GM19455 (cell line): Measurements from ENCODE around the gene KCNG1.

Experiments
- ATAC-seq: cut with Tn5 transposase; IDR thresholded peaks from one replicate; pipeline ENCODE4 v1.9.1; 2021; ENCODE audit not compliant: unreplicated experiment

The KCNG1 gene

DNA sequence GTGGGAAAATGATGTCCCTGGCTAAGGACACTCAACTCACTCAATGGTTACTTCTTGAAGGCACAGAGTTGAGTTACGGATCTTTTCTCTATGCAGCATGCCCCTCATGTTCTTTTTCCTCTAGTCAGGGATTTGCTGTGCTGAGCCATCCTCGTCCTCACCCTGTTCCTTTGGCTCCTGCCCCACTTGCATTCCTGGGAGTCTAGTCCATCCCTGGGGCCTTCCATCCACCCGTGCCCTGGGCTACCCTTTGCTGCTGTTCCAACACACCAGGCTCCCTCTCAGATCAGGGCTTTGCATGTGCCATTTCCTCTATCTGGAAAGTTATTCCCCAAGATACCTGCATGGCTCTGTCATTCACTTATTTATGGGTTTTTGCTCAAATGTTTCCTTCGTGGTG lies 13.3 kb upstream of the KCNG1 start:
- no peak for ATAC-seq

- no peak for ATAC-seq
Observed at GRCh38 chr20:51034988-51035656, 12.2 kb upstream of the KCNG1 start.

DNA sequence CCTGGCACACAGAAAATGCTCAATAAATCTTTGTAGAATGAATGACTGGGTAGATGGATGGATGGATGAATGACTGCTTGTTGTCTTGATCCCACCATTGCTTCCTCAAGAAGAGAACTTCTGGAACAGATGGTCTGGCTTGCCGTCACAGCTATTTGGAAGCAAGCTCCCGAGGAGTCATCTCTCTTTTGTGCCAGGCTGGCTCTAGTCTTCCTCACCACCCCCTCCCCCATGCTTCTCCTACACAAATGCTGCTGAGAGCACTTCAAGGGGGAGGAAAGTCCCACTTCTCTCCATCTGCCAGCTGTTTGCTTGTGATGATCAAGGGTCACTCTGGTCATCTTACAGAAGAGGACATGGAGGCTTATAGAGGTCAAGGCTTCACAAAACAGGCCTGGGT lies 11.6 kb upstream of the KCNG1 start:
- no peak for ATAC-seq

DNA sequence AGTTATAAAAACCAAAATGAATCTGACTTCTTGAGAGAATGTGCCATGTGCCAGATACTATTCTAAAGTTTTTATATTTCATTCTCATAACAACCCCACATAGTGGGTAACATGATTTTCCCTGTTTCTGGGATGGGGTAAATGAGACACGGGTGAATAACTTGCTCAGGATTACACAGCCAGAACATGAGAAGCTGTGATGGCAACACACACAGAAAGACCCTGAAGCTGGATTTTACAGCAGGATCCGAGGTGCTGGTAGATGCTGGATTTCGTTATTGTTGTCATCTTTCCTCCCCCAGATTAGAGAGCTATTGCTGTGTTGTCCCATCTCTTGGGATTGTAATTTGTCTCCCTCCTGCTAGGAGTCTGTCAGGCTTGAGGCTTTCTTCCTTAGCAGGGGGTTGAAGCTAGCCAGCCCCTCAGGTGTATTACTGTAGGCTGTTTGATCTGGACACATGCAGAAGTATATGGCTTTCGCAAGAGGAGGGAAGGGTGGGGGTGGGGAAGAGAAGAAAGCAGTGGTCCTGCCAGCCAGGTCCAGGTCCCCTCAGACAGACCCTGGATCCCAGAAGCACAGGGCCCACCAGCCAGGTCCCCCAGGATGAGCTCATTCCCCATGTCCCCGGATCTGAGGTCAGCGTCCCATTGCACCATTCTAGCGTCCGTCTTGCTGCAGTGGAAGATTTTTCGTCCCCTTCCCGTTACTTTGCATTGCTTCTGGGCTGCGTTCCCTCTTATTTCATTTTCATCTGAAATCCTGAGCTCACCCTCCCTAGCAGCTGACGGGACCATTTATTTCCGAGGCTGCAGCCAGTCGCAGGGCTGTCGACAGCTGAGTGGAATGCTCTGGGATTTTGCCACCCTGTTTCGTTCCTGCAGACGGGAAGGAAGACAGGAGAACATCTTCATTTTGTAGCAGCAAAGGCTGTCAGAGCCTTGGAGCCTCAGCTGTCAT lies 7.3 kb upstream of the KCNG1 start:
- no peak for ATAC-seq

DNA sequence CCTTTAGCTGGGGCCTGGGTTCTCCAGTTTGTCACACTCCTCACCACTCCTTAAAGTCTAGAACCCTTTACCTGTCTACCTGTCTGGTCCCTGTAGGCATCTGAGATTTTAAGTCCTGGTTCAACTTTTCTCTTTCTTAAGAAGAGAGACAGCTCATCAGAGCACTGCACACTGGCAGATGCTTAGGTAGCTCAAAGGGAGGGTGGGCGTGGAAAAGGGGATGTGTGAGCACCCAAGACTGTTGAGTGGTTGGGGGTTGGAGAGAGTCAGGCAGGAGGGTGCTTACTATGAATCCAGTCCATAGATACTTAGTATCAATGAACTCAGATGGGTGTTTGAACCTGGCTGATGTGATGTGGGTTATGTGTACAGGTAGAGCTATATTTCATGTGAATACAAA lies 6.6 kb upstream of the KCNG1 start:
- ATAC-seq: no peak

- ATAC-seq: no peak
Observed at GRCh38 chr20:51028616-51029212, 5.8 kb upstream of the KCNG1 start.

GRCh38 chr20:51027035-51027795 lies 4.3 kb upstream of the KCNG1 start:
- no peak for ATAC-seq

DNA sequence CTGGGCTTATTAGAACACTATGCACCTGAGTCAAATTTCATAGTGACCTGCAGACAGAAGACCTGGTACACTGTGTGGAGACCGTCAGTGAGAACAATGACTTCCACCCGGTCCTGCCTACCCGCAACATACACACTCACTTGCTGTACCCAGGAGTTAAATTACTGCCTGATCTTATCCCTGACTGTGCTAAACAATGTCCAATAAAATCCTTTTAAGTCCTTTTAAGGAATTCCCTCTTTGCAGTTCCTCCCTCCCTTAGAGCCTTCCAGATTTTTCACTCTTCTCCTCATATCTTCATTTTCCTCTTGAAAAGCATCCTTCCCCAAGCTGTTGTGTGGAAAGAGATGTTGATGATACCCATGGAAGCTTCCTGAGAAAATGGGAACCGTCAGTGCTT lies 3.4 kb upstream of the KCNG1 start:
- no peak for ATAC-seq

GRCh38 chr20:51024761-51025160 lies 1.9 kb upstream of the KCNG1 start:
- no peak for ATAC-seq

DNA sequence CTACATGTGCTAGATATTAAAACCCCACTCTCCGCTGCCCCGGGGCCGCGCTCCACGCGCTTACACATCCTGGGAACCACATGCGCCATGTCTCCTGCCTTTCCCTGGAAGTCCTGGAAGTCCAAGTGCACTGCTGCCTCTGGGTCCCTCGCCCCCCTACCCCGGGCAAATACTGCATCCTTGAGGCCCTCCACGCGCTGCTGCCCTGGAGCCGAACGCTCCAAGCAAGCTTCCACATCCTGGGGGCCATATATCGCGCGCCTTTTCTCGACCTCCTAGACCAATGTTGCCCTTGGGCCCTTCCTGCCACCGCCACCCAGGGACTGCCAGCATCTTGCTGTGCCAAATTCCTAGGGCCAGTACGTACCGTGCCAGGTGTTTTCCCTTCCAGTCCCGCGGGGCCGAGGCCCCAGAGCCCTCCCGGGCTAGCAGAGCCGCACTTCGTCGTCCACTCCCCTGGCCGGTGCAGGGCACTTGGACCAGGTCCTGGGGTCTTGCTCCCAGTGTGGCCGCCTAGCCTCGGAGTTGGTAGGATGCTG lies 779 bp upstream of the KCNG1 start:
- ATAC-seq: no peak

- ATAC-seq: no peak
Observed at GRCh38 chr20:51022227-51022802, 592 bp downstream of the KCNG1 start.

GRCh38 chr20:51021067-51022025 lies 1.6 kb downstream of the KCNG1 start:
- no peak for ATAC-seq

DNA sequence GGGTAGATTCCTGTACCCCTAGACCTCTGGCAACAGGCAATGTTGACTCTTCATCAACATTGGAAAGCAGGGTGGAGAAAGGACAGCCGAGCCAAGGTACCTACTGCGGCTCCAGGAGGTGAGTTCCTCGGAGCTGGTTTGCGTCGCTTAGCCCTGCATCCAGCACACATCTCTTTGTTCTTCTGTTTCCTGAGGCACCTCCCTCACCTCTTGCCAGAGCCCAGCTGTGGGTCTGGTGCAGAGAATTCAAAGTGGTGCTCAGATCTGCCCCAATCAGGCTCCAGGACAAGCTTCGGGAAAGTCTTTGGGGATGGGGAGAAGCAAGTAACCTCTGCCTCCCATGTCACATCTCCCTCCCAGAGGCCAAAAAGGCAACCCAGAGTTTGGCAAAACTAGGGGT lies 2.2 kb downstream of the KCNG1 start:
- no peak for ATAC-seq

- ATAC-seq: no peak
Observed at GRCh38 chr20:51019656-51020592, 3.0 kb downstream of the KCNG1 start.

DNA sequence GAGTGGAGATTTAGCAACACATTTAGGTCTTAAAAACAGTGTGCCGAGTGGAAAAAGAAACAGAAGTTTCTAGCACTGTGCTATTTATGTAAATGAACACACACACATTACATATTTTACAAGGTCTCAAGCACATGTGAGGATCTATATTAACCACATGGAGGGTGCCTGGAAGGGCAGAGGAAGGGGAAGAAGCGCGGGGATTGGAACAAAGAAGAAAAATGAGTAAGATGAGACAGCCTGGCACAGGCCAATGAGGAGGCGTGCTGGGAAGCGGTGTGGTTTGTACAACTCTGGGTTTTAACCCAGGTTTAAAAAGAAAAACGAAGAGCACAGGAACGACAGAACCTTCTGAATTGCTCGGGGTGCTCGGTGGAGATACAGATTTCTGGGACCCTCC lies 5.7 kb downstream of the KCNG1 start:
- ATAC-seq: no peak

DNA sequence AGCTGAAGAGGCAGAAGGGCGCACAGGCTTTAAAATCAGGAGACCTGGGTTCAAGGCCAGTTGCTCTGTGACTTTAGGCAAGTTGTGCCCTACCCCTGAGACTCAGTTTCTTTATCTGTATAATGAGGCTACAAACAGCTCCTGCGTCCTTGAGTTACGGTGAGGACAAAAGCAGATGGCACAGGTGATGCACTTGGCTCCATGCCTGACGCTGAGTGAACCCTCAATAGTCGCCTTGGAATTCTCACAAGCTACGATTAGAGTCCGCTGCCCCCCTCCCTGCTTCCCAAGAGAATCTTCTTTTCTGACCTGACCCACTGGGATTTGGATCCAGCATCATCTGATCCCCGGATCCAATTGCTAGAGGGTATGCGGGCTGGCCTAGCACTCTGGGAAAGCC lies 6.4 kb downstream of the KCNG1 start:
- no peak for ATAC-seq

- no peak for ATAC-seq
Observed at GRCh38 chr20:51014797-51015722, 7.8 kb downstream of the KCNG1 start.
